Measurements from ENCODE around the gene FAM114A1.

FAM114A1 gene

GRCh38 chr4:38946919-38947318 is 79.3 kb downstream of the FAM114A1 start:
- Histone ChIP-seq H3K27me3 (ENCODE audit: control insufficient read depth, insufficient read depth, low read length) (no peaks in the 10 kb centered on the region), H3K27ac (no peak overlapping the region), H2AFZ (no peak overlapping the region), H3K4me3 (ENCODE audit: low read depth, low read length) (no peak overlapping the region), H3K9ac (no peak overlapping the region), H3K9me3 (ENCODE audit: control insufficient read depth, low read length) (no peaks in the 10 kb centered on the region), H3K4me2 (ENCODE audit: low read length) (no peak overlapping the region), H3K36me3 (ENCODE audit: control insufficient read depth, insufficient read depth, low read length) (no peaks in the 10 kb centered on the region), H3K4me1 (no peaks in the 10 kb centered on the region), H3K79me2 (no peaks in the 10 kb centered on the region)
- no peak for TF ChIP-seq CTCF (IDR thresholded peaks at IDR 0.05)

GRCh38 chr4:38948551-38948950 is 80.9 kb downstream of the FAM114A1 start:
- no peak overlapping the region for H2AFZ ChIP-seq
- H3K36me3 ChIP-seq (ENCODE audit: control insufficient read depth, insufficient read depth, low read length), result no peaks in the 10 kb centered on the region
- no peaks in the 10 kb centered on the region for H3K79me2 ChIP-seq
- TF ChIP-seq CTCF (IDR thresholded peaks at IDR 0.05), result no peak
- H3K27me3 ChIP-seq (ENCODE audit: control insufficient read depth, insufficient read depth, low read length), result no peaks in the 10 kb centered on the region
- H3K9me3 ChIP-seq (ENCODE audit: control insufficient read depth, low read length), result no peaks in the 10 kb centered on the region
- H3K27ac ChIP-seq, result no peak overlapping the region
- no peak overlapping the region for H3K4me2 ChIP-seq (ENCODE audit: low read length)
- no peak overlapping the region for H3K9ac ChIP-seq
- H3K4me3 ChIP-seq (ENCODE audit: low read depth, low read length), result no peak overlapping the region
- H3K4me1 ChIP-seq, result no peaks in the 10 kb centered on the region

GRCh38 chr4:38949411-38950051 is 81.9 kb downstream of the FAM114A1 start:
- no peaks in the 10 kb centered on the region for H3K36me3 ChIP-seq (ENCODE audit: control insufficient read depth, insufficient read depth, low read length)
- no peak overlapping the region for H3K9ac ChIP-seq
- H3K9me3 ChIP-seq (ENCODE audit: control insufficient read depth, low read length), result no peaks in the 10 kb centered on the region
- no peak overlapping the region for H3K4me2 ChIP-seq (ENCODE audit: low read length)
- H3K27me3 ChIP-seq (ENCODE audit: control insufficient read depth, insufficient read depth, low read length), result no peaks in the 10 kb centered on the region
- no peak for TF ChIP-seq CTCF (IDR thresholded peaks at IDR 0.05)
- H3K79me2 ChIP-seq, result no peaks in the 10 kb centered on the region
- no peak overlapping the region for H2AFZ ChIP-seq
- no peaks in the 10 kb centered on the region for H3K4me1 ChIP-seq
- no peak overlapping the region for H3K4me3 ChIP-seq (ENCODE audit: low read depth, low read length)
- H3K27ac ChIP-seq, result no peak overlapping the region

- H3K4me1 ChIP-seq, result no peaks in the 10 kb centered on the region
- H3K27me3 ChIP-seq (ENCODE audit: control insufficient read depth, insufficient read depth, low read length), result no peaks in the 10 kb centered on the region
- no peaks in the 10 kb centered on the region for H3K79me2 ChIP-seq
- no peak overlapping the region for H3K4me2 ChIP-seq (ENCODE audit: low read length)
- H3K27ac ChIP-seq, result no peak overlapping the region
- no peak for TF ChIP-seq CTCF (IDR thresholded peaks at IDR 0.05)
- no peaks in the 10 kb centered on the region for H3K9me3 ChIP-seq (ENCODE audit: control insufficient read depth, low read length)
- H3K36me3 ChIP-seq (ENCODE audit: control insufficient read depth, insufficient read depth, low read length), result no peaks in the 10 kb centered on the region
- H3K4me3 ChIP-seq (ENCODE audit: low read depth, low read length), result no peak overlapping the region
- no peak overlapping the region for H2AFZ ChIP-seq
- no peak overlapping the region for H3K9ac ChIP-seq
These were observed 82.6 kb downstream of the FAM114A1 start for GRCh38 chr4:38950159-38950558.

GRCh38 chr4:38950734-38951133 is 83.1 kb downstream of the FAM114A1 start:
- Histone ChIP-seq H3K4me3 (ENCODE audit: low read depth, low read length) (no peak overlapping the region), H3K79me2 (no peaks in the 10 kb centered on the region), H3K27ac (no peak overlapping the region), H3K9me3 (ENCODE audit: control insufficient read depth, low read length) (no peaks in the 10 kb centered on the region), H3K4me1 (no peaks in the 10 kb centered on the region), H3K4me2 (ENCODE audit: low read length) (no peak overlapping the region), H3K27me3 (ENCODE audit: control insufficient read depth, insufficient read depth, low read length) (no peaks in the 10 kb centered on the region), H3K36me3 (ENCODE audit: control insufficient read depth, insufficient read depth, low read length) (no peaks in the 10 kb centered on the region), H3K9ac (no peak overlapping the region), H2AFZ (no peak overlapping the region)
- TF ChIP-seq CTCF (IDR thresholded peaks at IDR 0.05), result no peak
